ENCODE results near the gene NRM.
A peak's percentile ranks its signal among the peaks of the same experiment; 100 is the strongest.
"Not testable (repeated sequence)": the region's sequence is repeated elsewhere in the genome, so short reads cannot be mapped to it uniquely, and the experiment has no call there.

NRM gene

GRCh38 chr6:30719791-30720737, 29.3 kb upstream of the NRM start, which contains the start of gene TUBB:
Gene TUBB (plus strand): TSS chr6:30720352. CDS start chr6:30720507, 155 bp downstream.
- DNase-seq: peak; percentile 95

GRCh38 chr6:30719356-30719755, 28.6 kb upstream of the NRM start:
- DNase-seq: no peak

GRCh38 chr6:30717845-30718720, 27.3 kb upstream of the NRM start:
- not testable (repeated sequence) for DNase-seq

- peak; percentile 100 for DNase-seq
These were observed 26.5 kb upstream of the NRM start, which contains the start of gene MDC1 for GRCh38 chr6:30717129-30717844. Gene MDC1 (minus strand): TSS chr6:30717281. CDS start chr6:30715175, 2,106 bp downstream.

GRCh38 chr6:30716879-30717128, 26.0 kb upstream of the NRM start:
- no peak for DNase-seq

- DNase-seq: no peak
These were observed 23.5 kb upstream of the NRM start for GRCh38 chr6:30714263-30714662.

- no peak for DNase-seq
These were observed 21.7 kb upstream of the NRM start for GRCh38 chr6:30712441-30712945.

- DNase-seq: no peak
These were observed 21.1 kb upstream of the NRM start for GRCh38 chr6:30711758-30712380.

GRCh38 chr6:30709101-30709868, 18.5 kb upstream of the NRM start:
- DNase-seq: no peak

- no peak for DNase-seq
These were observed 16.6 kb upstream of the NRM start for GRCh38 chr6:30707281-30707850.

- DNase-seq: no peak
These were observed 14.8 kb upstream of the NRM start for GRCh38 chr6:30705620-30706019.

GRCh38 chr6:30703821-30704220, 13.0 kb upstream of the NRM start:
- no peak for DNase-seq

GRCh38 chr6:30703011-30703410, 12.2 kb upstream of the NRM start:
- no peak for DNase-seq

GRCh38 chr6:30700340-30700739, 9.6 kb upstream of the NRM start:
- no peak for DNase-seq

GRCh38 chr6:30696432-30696831, 5.6 kb upstream of the NRM start:
- no peak for DNase-seq

- DNase-seq: no peak
These were observed 544 bp upstream of the NRM start for GRCh38 chr6:30691208-30691847.

- no peak for DNase-seq
These were observed 799 bp downstream of the NRM start for GRCh38 chr6:30689985-30690384.

GRCh38 chr6:30689022-30689865, 1.5 kb downstream of the NRM start:
- DNase-seq: no peak

- no peak for DNase-seq
These were observed 2.2 kb downstream of the NRM start for GRCh38 chr6:30688569-30688968.
